ENCODE results near the gene TSPYL2.

GRCh38 chrX:53048169-53049126 is 33.7 kb upstream of the TSPYL2 start, which contains the start of gene GPR173:
- TF ChIP-seq EZH2 (IDR thresholded peaks at IDR 0.05; ENCODE audit: borderline replicate concordance, insufficient read depth, low read depth, low read length, poor library complexity, severe bottlenecking): no peak
- TF ChIP-seq, protein P1, sequence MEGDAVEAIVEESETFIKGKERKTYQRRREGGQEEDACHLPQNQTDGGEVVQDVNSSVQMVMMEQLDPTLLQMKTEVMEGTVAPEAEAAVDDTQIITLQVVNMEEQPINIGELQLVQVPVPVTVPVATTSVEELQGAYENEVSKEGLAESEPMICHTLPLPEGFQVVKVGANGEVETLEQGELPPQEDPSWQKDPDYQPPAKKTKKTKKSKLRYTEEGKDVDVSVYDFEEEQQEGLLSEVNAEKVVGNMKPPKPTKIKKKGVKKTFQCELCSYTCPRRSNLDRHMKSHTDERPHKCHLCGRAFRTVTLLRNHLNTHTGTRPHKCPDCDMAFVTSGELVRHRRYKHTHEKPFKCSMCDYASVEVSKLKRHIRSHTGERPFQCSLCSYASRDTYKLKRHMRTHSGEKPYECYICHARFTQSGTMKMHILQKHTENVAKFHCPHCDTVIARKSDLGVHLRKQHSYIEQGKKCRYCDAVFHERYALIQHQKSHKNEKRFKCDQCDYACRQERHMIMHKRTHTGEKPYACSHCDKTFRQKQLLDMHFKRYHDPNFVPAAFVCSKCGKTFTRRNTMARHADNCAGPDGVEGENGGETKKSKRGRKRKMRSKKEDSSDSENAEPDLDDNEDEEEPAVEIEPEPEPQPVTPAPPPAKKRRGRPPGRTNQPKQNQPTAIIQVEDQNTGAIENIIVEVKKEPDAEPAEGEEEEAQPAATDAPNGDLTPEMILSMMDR (IDR thresholded peaks at IDR 0.05): no peak
